Measurements from ENCODE around the gene SPTB.

- TF ChIP-seq POLR2A (IDR thresholded peaks at IDR 0.05) = no peak
- TF ChIP-seq CTCF (IDR thresholded peaks at IDR 0.05) = no peak
Observed at GRCh38 chr14:64725879-64726584, 153.7 kb downstream of the SPTB start.
